Stimulated activated CD8-positive, alpha-beta memory T cell treated with anti-CD3 and anti-CD28 coated beads, Interleukin-12 subunit alpha, Interleukin-12 subunit beta, amount 100 ng/mL, for 24 hours (primary cell): ENCODE measurements around the gene CFL1.
"Not testable (repeated sequence)": the region's sequence is repeated elsewhere in the genome, so short reads cannot be mapped to it uniquely, and the experiment has no call there.

Experiments used
- DNase-seq: peaks from one replicate; pipeline ENCODE4 v3.0.0-alpha.2; 2020; ENCODE audit errors: extremely low read depth

CFL1 gene

DNA sequence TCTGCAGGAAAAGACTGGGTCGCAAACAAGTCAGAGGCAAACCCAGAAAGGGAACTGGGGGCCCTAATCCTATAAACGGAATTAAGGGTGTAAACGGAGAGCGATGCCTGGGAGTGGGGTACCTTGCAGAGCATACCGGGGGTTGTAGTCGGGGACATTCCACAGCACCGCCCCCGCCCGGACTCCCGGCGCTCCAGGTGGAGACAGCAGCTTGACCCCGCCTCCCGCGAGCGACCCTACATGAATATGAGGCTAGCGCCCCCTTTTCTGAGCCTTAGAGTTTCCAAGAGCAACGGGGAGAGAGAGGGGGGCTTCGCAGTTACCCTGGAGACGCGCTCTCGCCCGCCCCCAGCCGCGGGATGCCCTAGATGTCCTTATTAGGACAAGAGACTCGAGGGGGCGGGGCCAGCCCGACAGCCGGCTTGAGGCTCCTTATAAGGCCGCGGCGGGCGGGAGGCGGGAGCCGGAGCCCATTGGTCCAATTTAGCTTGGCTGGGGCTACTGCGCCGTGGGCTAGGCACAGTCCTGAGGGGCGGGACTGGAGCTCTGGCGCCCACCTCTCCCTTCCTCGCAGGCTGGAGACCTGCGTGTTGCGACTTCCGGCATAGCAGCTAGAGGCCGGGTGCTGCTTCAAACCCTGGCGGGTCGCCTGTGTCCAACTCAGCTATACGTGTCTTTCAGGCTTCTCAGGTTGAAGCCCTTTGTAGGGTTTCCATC lies 1.3 kb upstream of the CFL1 start:
- peak; percentile 98 for DNase-seq

DNA sequence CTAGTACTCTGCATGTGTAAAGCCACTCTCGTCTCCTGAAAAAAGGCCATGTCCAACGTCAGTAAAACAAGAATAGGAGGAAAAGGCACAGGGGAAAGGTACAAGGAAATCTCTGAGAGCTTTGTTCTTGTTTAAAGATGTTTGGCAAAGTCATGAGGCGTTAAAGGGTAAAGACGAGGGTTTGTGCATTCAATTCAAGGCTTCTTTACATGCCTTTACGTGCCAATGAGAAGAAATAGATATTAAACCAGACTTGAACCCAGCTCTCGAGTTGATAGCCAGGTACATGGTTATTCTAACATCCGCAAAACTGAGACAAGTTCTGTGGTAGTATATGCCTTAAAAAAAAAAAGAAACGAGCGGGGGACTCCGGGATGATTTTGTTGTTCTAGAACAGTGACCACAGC lies 704 bp upstream of the CFL1 start:
- no peak for DNase-seq

DNA sequence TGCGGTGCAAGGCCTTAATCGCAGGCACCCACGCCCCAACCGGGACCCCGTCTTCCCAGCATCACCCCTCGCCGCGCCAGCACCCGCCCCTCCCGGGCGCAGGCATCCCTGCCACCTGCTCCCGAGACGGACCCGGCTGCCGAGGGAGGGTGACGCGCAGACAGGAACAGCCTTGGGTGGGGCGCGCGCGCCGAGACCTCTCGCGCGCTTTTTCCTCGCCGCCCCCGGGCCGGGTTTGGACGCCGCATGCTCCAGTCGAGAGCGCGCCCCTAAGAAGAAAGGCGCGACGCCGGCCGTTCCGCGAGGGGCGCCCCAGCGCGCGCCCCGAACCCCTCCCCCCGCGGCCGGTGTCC lies 504 bp downstream of the CFL1 start:
- no peak for DNase-seq

DNA sequence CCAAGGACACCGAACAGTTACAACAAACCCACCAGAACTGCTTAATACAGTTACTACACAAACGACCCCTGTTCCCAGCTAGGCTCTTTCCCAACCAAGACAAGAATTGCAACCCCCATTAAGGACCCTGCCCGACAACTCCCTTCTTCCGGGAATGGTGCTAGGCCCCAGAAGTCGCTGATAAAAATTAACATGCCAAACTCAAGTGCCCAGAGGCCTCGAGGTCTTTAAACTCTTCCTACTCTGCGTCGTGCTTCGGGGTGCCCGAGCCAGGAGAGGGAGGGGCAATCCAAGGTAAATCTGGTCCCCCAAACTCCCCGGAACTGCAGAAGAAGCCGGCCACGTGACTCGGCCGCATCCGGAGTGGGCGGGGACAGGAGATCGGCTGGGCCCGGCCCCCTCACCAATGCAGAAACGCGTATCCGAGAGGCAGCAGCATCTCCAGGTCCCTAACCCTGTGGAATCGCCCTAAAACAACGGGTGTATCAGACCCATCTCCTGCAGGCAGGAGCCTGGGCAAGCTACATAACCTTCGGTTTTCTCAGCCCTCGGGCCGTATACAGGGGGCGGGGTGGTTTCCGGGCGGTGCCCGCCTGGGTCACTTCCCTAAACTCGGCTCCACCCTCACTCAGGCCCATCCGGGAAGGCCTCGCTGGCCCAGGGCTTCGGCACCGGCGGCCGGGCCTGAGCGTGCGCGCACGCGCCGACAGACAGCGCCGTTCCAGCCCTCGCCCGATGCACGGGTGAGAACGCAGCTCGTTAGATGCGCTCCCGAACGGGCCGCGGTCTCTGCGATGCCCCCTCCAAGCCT lies 1.1 kb downstream of the CFL1 start:
- DNase-seq, result peak; percentile 58

DNA sequence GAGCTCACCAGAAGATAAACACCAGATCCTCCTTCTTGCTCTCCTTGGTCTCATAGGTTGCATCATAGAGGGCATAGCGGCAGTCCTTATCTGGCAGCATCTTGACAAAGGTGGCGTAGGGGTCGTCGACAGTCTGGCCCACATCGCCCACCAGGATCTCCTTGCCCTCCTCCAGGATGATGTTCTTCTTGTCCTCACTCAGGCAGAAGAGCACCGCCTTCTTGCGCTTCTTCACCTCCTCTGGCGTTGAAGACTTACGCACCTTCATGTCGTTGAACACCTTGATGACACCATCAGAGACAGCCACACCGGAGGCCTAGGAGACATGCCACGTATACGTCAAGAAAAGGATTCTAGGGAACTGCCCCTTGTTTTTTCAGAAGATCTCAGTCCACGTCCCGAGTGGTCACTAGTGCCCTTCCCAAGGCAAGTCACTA lies 2.0 kb downstream of the CFL1 start:
- DNase-seq, result no peak

DNA sequence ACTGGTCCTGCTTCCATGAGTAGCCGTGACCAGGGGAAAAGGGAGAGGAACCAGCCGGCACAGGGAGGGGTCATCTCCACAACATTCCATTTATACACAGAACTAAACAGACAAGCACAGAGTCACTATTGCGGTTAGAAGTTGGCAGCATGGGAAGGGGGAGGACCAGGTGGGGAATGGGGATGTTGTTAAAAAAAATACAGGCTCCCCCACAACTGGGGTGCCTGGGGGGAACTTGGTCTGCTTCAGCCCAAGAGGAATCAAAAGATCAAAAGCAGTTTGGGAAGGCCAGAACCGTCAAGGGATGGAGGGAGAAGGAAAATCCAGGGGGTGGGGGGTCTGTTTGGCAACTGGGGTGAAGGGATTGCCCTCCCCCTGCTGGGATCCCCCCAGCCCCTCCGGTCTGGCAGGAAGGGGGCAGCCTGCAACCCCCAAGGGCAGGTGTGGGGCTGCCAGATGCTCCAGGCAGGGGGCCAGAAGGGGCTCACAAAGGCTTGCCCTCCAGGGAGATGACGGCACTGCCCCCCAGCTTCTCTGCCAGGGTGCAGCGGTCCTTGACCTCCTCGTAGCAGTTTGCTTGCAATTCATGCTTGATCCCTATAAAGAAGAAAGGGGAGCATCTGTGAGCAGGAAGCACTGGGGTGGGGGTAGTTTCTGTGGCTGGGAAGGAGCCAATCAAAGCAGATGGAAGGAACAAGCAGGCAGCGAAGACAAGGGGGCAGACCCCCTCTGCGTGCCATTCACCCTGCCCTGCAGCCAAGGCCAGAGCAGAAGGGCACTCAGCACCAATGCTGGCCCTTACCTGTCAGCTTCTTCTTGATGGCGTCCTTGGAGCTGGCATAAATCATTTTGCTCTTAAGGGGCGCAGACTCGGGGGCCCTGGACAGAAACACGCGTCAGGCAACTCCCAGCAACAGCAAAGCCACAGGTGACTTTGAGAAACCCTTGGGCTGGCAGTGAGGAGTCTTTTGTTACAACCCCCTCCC lies 2.8 kb downstream of the CFL1 start:
- no peak for DNase-seq

DNA sequence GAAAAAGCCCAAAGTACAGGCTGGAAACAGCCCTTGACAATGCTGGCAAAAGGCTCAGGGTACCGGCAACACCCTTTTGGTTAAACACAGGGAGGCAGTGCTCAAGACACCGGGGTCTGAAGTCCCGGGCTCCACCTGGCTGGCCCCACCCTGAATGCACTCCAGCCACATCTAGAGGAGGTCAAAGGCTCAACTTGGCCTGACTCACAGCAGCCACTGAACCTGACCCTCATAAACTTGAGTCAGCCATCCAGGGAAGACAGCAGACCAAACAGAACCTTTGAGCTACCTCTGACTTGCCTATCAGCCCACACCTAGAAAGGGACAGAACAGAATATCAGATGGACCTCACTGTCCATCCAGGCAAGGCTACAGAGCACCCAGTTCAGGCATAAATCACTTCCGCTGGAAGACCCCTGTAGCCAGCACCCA lies 3.8 kb downstream of the CFL1 start:
- no peak for DNase-seq

DNA sequence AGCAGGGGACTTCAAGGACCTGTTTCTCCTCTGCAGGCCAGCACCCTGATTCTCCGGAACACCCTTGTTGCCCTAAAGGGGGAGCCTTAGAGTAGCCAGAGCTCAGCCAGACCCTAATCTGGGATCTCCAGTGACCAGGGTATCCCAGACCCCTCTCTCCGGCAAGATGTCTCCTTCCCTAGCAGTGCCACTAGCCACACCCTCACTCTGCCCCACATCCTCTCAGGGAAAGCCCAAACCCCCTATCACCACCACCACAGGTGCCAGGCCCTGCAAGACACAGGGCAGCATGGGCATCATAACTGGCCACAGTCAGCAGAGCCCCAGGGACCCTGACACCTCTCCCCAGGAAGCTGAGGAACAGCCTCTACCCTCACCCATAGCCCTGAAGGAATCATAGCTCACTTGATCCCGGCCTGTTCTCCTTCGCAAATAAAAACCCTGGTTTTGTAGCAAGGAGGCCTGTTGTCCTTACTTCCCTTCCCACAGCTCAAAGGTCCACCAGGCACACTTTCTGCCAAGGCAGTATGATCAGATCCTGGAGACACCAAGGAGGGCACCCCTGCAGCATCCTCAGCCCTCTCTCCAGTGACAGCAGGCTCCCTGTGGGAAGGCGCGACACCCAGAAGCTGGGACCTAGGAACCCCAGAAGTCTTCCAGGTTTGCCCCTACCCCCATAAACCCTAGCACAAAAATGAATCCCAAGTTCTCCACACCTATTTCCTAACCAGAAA lies 4.6 kb downstream of the CFL1 start:
- DNase-seq, result no peak

DNA sequence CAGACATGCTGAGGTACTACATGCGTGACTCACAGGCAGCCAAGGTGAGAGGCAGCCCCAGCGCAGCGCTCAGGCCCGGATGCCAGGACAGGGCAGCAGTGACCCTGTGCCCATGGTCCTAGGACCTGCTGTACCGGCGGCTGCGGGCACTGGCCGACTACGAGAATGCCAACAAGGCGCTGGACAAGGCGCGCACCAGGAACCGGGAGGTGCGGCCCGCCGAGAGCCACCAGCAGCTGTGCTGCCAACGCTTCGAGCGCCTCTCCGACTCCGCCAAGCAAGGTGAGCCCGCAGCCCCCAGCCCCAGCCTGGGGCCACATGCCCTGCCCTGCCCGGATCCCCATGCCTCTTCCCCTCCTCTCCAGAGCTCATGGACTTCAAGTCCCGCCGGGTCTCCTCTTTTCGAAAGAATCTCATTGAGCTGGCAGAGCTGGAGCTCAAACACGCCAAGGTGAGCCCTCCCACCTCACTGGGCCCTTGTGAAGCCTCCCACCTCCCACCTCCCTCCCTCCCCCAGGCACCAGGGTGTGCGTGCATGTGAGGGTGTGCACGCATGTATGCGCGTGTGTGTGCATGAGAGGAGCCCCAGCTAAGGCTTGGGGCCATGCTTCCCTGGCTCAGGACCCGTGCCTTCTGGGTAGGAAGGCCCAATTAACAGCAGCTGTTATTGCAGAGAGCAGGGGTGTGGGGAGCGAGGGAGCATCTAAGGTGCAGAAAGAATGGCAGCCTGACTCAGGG lies 5.3 kb downstream of the CFL1 start:
- no peak for DNase-seq

DNA sequence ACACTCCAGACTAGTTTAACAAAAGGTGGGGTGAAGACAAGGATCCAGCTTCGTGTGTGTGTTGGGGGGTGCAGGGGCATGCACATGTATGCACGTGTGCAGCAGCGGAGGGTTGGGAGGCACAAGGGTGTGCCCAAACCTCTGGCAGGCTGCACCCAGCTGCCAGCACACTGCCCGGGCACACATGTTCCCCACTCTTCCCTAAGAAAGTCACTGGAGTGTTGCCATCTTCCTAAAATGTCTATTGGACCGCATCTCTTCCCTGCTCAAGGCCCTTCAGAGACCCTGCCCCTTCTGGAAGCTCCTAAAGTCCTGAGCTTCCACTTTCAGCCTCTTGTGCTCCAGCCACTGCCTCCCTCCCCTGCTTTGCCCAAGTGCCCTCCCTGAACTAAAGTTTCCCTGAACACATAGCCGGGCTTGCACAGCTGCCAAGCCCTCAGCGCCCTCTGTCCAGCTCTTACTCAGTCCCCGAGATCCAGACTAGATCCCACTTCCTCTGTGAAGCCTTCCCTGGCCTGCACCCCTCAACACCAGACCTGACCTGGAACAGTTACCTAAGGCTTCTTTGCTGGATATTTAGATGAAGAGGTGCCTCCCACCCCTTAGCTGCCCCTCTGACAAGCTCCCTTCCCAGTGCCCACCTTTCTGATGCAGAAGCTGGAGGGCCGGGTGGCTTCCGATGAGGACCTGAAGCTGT lies 6.0 kb downstream of the CFL1 start:
- no peak for DNase-seq

DNA sequence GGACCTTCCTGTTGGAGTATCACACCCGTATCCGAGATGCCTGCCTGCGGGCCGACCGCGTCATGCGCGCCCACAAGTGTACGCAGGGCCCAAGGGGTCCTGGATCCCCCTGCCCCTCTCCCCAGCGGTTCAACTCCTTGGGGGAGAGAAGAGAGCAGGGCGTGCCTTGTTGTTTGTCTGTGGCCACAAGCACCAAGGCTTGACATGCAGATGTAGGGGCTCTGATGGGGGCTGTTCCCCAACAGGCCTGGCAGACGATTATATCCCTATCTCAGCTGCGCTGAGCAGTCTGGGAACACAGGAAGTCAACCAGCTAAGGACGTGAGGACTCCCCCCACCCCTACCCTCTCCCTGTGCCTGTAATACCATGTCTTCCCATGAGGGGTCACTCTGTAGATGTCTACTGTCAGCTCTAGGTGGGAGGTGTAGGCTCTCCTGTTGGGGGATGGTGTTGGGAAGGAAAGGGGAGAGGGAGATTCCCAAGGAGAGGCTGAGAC lies 6.8 kb downstream of the CFL1 start:
- DNase-seq, result no peak

DNA sequence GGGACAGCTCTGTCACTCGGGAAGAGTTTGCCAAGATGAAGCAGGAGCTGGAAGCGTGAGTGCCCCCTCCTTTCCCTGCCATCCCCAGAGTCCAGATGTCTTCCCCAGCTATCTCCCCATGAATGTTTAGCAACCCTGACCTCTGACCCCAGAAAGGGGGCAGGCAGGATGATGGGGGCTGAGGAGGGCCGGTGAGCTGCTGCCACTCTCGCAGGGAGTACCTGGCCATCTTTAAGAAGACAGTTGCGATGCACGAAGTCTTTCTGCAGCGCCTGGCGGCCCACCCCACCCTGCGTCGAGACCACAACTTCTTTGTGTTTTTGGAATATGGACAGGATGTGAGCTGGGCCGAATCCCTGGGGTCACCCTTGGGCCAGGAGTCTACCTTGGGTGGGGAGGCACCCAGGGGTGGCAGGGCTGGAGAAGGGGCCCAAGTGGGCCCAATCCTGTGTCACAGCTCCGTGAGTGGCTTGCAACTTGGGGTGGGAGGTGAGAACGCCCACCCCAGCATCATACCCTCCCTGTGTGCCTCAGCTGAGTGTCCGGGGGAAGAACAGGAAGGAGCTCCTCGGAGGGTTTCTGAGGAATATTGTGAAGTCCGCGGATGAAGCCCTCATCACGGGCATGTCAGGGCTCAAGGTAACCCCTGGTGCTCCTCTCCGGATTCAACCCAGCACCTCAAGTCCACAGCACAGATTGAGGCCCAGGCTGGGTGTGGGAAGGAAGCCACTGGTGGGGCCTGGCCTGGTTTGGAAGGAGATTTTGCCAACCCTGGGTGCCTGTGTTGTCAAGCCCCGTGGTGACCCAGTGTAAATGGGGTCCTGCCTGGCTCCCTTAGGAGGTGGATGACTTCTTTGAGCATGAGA lies 7.5 kb downstream of the CFL1 start:
- DNase-seq, result no peak

DNA sequence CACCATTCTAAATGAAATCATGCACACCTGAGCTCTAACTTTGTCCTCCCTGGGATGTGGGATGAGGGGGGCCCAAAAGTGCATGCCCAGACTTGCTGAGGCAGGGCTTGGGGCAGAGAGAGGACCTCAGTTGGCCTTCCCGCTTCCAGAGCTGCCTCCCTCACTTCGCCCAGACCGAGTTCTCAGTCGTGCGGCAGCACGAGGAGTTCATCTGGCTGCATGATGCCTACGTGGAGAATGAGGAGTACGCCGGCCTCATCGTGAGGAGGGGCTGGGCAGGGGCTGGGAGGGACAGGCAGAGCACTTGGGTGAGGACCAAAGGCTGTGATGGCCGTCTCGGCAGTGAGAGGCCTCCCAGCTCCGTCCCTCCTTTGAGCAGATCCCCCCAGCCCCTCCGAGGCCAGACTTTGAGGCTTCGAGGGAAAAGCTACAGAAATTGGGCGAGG lies 8.2 kb downstream of the CFL1 start:
- DNase-seq, result no peak

DNA sequence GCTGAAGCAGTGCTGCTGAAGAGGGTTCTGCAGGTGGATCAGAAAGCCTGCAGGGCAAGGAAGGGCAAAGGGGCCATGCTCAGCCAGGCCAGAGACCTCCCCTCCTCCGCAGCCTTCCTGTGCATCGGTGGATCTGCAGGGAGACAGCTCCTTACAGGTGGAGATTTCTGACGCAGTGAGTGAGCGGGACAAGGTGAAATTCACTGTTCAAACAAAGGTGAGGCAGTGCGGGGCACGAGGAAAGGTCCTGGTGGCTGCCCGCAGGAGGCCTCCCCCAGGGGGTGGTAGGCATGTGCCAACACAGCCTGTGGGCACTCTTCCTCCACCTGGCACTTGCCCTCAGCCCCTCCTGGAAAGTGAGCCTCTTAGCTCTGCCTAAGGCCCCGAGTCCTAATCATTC lies 8.6 kb downstream of the CFL1 start:
- DNase-seq, result no peak

DNA sequence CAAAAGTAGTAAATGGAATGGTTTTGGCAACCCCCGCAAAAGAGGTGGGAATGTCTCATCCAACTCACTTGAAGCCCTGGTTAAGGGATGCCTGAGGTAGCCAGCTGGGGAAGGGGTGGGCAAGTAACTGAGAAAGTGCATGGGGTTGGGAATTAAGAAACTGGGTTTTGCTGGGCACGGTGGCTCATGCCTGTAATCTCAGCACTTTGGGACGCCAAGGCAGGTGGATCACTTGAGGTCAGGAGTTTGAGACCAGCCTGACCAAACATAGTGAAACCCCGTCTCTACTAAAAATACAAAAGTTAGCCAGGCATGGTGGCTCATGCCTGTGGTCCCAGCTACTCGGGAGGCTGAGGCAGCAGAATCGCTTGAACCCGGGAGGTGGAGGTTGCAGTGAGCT lies 9.3 kb downstream of the CFL1 start:
- not testable (repeated sequence) for DNase-seq

DNA sequence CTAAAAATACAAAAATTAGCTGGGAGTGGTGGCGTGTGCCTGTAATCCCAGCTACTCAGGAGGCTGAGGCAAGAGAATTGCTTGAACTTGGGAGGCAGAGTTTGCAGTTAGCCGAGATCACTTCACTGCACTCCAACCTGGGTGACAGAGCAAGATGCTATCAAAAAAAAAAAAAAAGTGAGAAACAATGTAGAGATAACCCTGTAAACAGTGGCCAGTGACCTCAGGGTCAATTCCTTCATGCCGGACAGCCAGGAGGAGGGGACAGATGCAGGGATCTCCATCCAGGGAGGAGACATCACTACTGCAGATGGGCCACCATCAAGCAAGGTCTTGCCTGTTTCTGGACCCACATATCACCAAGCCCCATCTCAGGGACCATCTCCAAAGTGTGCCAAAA lies 10.2 kb downstream of the CFL1 start:
- no peak for DNase-seq

DNA sequence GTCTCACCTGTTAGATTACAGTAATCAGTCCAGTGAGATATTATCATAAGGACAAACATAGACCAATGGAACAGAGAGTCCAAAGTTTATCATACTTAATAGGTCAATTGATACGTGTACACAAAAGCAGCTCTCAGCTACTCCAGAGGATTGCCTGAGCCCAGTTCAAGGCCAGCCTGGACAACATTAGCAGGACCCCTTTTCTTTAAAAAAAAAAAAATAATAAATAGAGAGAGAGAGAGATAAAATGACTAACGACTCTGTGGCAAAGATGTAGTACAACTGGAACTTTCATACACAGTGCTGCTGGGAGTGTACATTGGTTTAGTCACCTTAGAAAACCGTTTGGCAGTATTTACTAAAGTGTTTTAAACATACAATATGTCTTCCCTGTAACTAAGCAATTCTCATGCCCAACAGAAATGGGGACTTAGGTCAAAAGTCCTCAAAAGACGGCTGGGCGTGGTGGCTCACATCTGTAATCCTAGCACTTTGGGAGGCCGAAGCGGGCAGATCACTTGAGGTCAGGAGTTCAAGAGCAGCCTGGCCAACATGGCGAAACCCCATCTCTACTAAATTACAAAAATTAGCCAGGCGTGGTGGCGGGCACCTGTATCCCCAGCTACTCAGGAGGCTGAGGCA lies 13.6 kb downstream of the CFL1 start:
- DNase-seq, result no peak

DNA sequence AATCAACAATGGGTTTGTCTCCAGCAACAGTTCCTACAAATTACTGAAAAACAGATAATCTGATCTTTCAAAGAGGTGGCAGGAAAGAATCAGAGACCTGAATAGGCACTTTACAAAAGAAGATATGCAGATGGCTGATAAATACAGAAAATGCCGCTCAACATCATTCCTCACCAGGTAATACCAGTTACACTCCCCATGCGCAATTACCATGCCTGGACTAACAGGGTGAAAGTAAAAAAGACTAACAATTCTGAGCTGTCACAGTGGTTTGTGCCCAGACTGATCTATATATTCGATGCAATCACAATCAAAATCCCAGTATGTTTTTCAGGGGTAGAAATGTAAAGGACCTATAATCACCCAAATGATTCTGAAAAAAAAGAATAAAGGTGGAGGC lies 14.2 kb downstream of the CFL1 start:
- DNase-seq, result no peak
